BJ (cell line): Measurements from ENCODE around the gene CEP112. TPM values are rescaled to one million over a fixed set of nuclear protein-coding genes. Genes with fewer than 3 reads are reported as not detected.

Experiments
- CTCF ChIA-PET: fragments of 350-600 bp; formaldehyde crosslinking; extraction: SDS; loops from one replicate; lab custom pipeline; 2021; ENCODE audit warnings: antibody characterized with exemption, inconsistent platforms; lab: Yijun Ruan, JAX
- POLR2A ChIA-PET: fragments of 300-600 bp; sonication (Branson Sonifier 250); formaldehyde crosslinking; extraction: SDS; loops from one replicate; lab custom pipeline; 2021; ENCODE audit warnings: antibody characterized with exemption; lab: Charles Lee
- DNase-seq: peaks from one replicate; pipeline ENCODE4 v3.0.0-alpha.2; 2011; ENCODE audit warnings: low read depth
- H3K27me3 ChIP-seq: 2 replicates; pipeline ENCODE4 v1.6.0; 2011; ENCODE audit warnings: low read length; ENCODE audit not compliant: control insufficient read depth, insufficient read depth
- H3K36me3 ChIP-seq: 2 replicates; pipeline ENCODE4 v1.5.1; 2011; ENCODE audit warnings: low read length; ENCODE audit not compliant: control insufficient read depth, insufficient read depth
- H3K4me3 ChIP-seq: 2 replicates; pipeline ENCODE4 v1.5.1; 2011; ENCODE audit warnings: low read depth, mild to moderate bottlenecking, control low read depth, low read length
- CTCF ChIP-seq: IDR thresholded peaks from 2 replicates; pipeline ENCODE4 v1.5.1; 2011; ENCODE audit warnings: low read depth, mild to moderate bottlenecking, control low read depth, inconsistent platforms, low read length, moderate library complexity; ENCODE audit not compliant: insufficient read depth
- polyA plus RNA-seq: library from polyadenylated mRNA; depleted of rRNA; stranded (reverse); fragments of >200 nt; gene quantifications from 2 replicates; pipeline ENCODE4 v1.2.3, GENCODE V29; 2011

Gene CEP112
- polyA plus RNA-seq, 1 experiment: 3.3 TPM

DNA sequence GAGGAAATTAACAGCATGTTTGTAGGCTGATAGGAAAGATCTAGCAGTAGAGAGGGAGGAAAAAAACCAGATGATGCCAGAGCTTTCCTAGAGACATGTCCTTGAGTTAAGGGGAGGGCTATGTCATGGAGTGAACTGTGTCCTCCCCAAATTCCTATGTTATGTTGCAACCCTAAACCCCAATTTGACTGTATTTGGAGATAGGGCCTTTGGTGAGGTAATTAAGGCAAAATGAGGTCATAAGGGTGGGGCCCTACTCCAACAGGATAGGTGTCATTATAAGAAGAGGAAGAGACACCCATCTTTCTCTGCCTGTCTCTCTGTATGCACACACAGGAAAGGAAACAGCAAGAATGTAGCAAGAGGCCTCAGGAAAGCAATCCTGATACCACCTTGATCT, 435.2 kb downstream of the CEP112 start:
- CTCF ChIA-PET: interaction anchor here (0.7 kb wide), 1 partner anchor 12 kb away, joined by 3 read pairs; no protein-coding TSS in a partner anchor
- no peak for TF ChIP-seq CTCF
- POLR2A ChIA-PET: no interaction called here
- no peak for DNase-seq
- H3K4me3 ChIP-seq: no peak overlapping the region
- no peaks in the 10 kb centered on the region for H3K36me3 ChIP-seq
- 0 out of 2 replicates have a peak, but pooled peaks cover 1% of the 10 kb centered on the region for H3K27me3 ChIP-seq

- ChIA-PET CTCF (no interaction called here), POLR2A (no interaction called here)
- no peak for DNase-seq
- Histone ChIP-seq H3K27me3 (0 out of 2 replicates have a peak, but pooled peaks cover 1% of the 10 kb centered on the region), H3K36me3 (no peaks in the 10 kb centered on the region), H3K4me3 (no peak overlapping the region)
- no peak for TF ChIP-seq CTCF
Measured at GRCh38 chr17:65755799-65756198, 436.1 kb downstream of the CEP112 start.

GRCh38 chr17:65754630-65755029, 437.3 kb downstream of the CEP112 start:
- DNase-seq: no peak
- CTCF ChIA-PET: no interaction called here
- Histone ChIP-seq H3K27me3 (0 out of 2 replicates have a peak, but pooled peaks cover 1% of the 10 kb centered on the region), H3K4me3 (no peak overlapping the region), H3K36me3 (no peaks in the 10 kb centered on the region)
- no peak for TF ChIP-seq CTCF
- POLR2A ChIA-PET: no interaction called here

- ChIA-PET POLR2A (no interaction called here), CTCF (no interaction called here)
- 0 out of 2 replicates have a peak, but pooled peaks cover 1% of the 10 kb centered on the region for H3K27me3 ChIP-seq
- H3K4me3 ChIP-seq: no peak overlapping the region
- TF ChIP-seq CTCF: no peak
- no peaks in the 10 kb centered on the region for H3K36me3 ChIP-seq
- DNase-seq: no peak
Measured at GRCh38 chr17:65754081-65754480, 437.9 kb downstream of the CEP112 start.

DNA sequence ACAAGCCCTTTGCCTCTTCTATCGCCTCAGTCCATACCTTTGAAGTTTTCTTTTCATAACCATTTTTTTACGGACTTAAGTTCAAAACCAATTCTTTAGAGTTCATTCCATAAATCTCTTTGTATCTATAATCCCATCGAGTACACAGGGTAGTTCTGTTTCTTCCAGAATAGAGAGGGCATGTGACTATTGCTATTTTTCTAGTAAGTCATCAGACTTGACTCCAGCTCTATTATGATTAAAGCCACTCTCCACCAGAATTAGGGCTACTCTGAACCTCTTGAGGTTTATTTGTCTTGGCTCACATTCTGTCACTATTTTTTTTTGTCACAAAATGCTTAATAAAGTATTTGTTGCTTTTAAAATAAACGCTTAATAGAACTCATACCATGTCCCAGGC, 438.6 kb downstream of the CEP112 start:
- no peak for TF ChIP-seq CTCF
- DNase-seq: no peak
- POLR2A ChIA-PET: no interaction called here
- CTCF ChIA-PET: interaction anchor here (0.6 kb wide), 1 partner anchor 119 kb away, joined by 3 read pairs; no protein-coding TSS in a partner anchor
- H3K4me3 ChIP-seq: no peak overlapping the region
- H3K36me3 ChIP-seq: no peaks in the 10 kb centered on the region
- 0 out of 2 replicates have a peak, but pooled peaks cover 1% of the 10 kb centered on the region for H3K27me3 ChIP-seq
